GM18858 (cell line): ENCODE measurements around the gene DPYSL4.

ENCODE experiments used
- ATAC-seq: cut with Tn5 transposase; IDR thresholded peaks from one replicate; pipeline ENCODE4 v1.9.1; 2021; ENCODE audit not compliant: unreplicated experiment

DPYSL4 gene

DNA sequence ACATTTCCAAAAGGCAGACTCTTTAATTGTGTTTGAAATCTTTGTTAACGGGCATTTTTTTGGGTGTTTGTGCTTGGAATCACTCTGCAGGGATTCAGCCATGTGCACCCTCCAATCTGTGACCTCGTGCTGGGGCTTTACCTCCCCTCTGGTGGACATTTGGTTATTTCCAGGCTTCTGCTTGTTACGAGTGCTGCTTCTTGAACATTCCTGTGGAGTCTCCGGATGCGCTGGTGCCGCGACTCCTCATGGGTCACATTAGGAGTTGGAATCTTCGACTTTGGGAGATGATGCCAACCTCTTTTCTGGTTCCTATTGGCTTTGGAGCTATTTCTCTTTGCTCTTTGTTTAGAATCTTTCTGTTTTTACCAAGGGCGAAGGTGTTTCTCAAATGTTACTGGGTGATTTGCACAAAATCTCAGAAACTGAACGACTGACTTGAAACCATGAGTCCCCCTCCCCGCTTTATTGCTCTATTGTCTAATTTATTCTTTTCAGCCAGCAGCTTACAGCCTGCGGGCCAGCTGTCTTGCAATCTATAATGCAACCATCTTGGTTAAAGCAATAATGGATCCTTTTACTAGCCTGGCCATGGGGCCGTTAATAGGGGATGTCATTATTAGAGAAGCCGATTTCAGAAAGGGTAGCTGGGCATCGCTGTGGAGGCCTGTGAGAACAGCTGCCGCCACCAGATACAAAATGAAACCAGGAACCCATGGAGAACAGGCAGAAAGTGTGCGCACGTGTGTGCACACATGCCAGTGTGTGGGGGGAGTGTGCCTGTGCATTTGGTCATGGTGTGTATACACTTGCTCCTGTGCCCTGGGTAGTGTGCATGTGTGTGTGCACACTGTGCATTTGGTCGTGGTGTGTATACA lies 9.9 kb upstream of the DPYSL4 start:
- ATAC-seq, result no peak

DNA sequence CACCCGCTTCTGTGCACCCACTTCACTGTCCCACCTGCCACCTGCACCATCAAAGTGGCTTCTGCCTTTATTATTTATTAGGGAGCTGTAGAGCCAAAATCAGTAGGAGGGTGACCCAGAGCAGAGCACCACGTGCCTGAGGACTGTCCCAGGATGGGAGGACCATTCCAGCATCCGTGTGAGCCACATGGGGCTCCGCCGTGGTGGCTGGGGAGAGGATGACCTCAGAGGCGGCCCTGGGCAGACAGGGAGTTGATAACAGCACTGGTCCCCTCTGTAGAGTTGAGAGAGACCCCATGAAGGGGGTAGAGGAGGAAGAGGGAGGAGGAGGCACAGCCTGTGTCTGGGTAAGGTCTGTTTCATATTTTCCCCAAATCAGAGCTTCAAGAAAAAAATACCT lies 8.7 kb upstream of the DPYSL4 start:
- ATAC-seq, result no peak

DNA sequence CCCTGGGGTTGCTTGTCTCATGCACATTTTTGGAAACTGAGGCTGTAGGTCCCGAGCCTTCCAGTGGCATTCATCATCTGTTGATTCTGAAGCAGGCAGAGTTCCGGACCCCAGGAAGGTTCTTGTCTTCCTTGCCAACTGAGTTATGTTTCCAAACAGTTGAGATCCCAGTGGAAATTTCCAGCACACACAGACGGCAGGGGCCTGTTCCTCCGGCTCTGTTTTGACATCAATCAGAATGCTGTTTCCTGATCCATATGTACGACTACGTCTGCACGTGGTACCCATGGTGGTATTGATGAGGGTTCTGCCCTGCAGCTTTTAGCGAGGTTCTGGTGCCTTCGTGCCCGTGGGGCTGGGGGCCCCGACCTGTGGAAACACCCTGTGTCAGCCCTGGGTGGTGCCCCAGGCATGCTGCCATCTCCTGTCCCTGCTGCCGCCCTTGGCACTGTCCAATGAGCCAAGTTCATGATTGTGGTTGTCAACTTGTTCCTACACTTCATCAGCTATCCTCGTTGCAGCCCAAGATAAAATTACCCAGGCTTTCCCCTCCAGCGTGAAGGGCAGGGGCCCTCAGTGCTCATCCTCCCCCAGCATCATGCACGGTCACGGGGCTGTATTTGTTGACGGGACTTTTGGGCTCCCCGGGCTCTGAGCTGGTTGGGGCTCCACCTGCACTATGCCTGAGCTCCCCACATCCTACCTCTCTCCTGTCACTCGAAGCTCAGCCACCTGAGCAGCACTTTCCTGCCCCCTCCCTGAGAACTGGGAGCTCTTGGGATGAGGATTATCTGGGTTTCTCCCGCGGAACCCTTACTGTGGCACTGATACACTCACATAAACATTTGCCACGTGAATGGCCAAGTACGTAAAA lies 7.8 kb upstream of the DPYSL4 start:
- ATAC-seq, result no peak

DNA sequence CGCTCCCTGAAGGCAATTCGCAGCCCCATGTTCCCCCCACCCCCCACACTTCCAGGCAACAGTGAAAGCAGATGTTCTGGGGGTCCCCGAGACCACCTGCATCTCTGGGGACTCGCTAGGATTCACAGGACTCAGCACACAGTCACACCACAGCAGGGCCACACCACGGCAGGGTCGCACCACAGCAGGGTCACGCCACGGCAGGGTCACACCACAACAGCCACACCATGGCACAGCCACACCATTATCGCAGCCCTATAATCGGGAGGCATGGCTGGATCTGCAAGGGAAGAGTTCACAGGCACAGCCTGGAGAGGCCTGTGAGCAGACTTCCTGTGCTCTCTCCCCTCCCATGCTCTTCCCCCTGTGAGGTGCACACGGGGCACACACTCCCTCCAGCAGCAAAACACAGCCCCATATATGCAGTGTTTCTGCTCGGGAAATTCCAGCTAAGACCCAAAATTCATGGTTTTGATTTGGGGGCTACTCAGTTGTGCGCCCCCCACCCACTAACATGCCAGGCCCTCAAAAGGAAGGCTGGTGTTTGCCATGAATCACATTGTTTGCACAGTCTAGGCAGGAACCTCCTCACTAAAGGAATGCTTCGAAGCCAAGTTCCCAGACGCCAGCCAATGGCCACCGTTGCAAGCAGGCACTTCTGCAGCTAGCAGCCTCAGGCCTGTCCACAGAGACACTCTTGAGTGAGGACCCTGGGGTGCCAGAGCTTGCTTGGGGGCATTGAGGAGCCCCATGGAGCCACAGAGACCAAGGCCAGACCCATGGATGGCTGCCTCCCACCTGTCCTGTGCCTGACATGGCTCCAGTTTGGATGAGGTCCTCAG lies 7.0 kb upstream of the DPYSL4 start:
- no peak for ATAC-seq

DNA sequence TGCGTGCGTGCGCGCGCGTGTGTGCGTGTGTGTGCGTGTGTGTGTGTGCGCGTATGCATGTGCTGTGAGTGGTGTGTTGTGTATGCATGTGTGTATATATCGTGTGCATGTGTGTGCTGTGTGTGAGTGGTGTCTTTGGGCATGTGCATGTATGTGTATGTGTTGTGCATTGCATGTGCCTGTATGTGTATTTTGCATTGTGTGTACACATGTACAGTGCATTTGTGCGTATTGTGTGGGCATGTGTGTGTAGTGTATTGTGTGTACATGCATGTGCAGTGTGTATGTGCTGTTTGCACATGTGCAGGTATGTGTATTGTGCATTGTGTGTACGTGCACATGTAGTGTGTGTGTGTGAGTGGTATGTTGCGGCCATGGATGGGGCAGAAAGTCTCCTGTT lies 6.0 kb upstream of the DPYSL4 start:
- ATAC-seq, result no peak

DNA sequence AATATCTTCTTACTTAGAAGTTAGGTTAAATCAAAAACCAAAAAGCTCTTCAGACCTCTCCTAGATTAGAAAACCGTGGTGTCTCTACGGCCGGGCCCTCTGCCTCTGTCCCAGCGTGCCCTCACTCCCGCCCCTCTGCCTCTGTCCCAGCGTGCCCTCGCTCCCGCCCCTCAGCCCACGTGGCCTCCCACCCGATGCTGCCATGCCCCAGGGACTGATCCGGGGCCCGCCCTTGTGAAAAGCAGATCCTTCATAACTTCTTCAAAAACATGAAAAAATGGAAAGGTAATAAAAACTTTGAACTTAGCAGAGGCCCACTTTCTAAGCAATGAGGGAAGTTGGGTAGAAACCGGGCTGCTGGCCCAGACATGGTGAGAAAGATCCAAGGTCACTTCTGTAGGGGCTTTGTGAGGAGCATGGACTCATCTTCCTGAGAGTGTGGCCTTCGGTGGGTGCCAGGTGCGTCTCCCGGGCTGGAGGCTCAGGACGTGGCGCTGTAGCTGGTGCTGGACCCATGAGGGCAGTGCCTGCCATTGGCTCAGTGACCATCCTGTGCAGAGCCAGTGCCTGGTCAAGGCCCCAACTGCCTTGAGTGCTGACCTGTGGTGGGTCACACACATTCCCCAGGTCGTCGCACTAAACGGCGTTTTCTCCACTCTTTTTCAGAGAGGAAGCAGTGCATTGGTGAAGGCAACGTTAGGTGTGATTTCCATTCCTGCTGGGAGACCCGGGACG lies 4.9 kb upstream of the DPYSL4 start:
- no peak for ATAC-seq

DNA sequence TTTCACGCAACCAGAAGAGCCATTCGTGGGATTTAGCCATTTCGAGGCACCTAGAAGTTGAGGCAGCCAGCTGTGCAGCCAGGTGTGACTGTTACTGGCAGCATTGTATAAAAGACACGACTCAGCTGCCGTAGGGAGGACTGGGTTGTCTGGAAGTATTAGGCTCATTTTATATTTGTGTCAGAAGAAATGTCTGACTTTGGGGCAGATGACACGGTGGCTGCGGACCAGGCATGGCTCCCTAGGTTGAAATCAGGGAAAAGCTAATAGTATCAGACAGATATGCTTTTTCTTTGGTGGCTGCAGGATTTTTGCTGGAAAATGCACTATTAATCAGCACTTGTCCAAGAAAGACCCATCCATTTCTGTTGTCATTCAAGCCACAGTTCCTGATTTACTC lies 4.2 kb upstream of the DPYSL4 start:
- no peak for ATAC-seq

DNA sequence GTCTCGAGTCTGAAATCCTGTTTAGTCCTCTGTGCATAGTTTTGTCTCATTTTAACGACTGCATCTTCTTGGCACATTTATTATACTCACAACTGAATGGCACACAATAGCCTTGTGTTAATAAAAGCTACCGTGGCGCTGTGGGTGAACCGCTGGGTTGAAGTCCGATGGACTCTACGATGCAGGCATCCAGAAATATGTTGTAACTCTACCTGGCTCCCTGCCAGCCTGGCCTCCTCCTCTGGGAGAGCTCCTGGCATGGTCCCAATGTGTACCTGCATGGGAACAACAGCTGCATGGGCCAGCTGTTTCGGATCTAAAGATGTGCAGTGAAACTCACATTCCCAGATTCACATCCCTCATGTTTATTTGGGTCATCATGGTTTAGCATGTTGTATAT lies 3.7 kb upstream of the DPYSL4 start:
- no peak for ATAC-seq

DNA sequence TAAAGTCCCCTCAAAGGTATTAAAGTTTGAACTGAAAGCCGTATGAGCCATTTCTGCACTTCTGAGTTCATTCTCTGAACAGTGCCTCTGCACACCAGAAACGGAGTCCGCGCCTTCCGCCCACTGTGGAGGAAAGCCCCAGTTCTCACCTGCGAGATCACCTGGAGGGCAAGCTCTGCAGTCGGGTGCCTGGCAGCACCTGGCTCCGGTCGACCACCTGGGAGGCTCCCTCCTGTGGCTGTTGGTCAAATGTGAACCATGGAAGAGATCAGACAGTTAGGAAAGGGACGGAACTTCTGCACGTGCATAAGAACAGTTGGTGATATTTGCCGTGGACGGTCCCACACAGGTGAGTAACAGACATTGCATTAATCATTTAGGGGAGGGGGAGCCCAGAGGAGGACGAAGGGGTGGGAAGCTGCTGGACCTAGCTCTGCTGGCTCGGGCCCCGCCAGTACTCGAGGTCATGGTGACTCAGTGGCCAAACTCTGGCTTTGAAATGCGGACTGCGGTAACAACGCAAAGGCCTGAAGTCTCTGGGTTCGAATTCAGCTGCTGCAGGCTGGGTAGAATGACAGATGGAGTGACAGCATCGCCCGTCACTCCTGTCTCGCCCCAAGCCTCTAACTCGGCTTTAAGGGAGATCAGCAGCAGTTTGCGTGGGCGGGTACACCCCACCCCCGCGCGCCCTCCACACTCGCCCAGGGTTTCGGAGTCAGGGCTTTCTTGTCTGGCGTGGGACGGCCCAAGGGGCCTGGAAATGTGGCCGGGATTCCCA lies 1.7 kb upstream of the DPYSL4 start:
- no peak for ATAC-seq

DNA sequence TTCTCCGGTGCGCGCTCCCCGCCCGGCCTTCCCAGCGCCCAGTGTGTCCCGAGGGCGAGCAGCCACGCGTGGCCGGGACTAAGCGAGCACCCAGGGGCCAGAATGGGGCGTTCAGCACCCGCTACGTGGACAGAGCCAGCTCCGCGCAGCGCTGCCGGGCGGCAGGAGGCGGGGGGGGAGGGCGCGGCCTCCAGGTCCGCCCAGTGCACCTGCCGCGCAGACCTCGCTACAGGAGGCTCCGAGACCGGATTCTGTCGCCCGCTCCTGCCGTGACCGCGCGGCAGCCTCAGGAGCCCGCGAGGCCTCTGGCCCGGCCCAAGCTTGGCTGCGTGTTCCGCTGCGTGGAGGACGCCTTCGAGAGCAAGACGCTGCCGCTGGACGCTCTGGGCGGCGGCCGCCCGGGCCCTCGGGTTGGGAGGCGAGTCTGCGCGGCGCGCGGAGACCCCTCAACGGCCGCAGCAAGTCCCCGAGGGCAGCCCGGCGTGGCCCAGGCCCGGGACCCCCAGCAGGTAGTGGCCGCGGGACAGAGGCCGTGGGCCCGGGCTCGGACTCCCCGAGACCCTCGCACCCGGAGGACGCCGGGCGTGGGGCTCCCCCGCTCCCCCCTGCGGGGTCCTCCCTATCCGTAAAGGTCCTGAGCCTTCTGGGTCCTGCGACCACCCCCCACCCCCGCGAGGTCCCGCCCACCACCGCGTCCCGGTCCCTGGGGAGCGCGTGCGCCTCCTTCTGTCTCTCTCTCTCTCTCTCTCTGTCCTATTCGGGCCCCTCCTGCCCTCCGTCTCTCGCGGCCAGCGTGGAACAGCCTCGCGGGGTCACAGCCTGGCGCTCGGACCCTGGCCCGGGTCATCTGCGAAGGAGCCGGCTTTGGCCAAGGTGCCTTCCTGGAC lies 904 bp upstream of the DPYSL4 start:
- no peak for ATAC-seq

DNA sequence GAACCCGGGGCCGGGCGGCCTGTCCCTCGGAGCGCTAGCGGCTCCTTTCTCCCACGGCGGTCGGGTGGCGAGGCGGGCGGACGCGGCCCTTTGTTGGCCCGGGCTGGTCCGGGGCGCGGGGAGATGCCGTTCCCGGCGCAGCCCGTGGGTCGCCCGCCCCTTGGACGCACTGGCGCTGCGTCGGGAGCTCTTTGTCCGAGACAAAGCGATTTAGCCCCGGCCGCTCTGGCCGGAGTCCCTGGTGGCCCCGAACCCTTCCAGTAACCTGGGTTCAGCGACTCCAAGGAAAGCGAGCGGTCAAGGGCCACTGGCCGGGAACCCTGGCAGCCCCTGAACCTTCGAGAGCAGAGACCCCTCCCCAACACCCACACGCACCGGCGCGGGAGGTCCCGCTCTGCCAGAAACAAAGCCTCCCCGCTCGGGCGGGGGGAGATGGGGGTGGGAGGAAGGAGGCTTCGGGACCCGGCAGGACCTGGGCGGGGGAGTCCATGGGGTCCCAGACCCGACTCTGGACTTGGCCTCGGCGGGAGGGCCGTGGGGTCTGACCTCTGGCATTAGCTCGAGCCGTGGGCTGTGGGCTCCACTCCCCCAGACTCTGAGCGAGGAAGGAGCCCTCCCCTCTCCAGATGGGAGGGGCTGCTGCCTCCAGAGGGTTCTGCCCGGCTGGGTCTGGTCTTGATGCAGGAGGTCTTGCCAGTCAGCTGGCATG lies 836 bp downstream of the DPYSL4 start:
- ATAC-seq, result no peak

DNA sequence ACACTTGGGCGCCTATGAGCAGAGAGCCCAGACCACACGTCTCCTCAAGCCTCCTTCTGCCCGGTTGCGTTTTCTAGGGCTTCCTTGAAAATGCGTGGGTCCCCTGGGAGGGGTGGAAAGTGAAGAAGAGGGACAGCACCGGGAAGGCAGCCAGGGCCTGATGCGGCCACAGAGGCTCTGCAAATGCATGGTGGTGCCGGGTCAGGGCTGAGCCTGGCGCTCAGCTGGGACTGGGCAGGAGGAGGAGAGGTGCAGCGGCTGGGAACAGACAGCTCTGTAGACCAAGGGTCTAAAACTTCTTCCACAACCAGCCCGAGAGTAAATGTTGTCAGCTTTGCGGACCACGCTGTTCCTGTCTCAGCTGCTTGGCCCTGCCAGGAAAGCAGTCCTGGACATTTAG lies 1.6 kb downstream of the DPYSL4 start:
- no peak for ATAC-seq

DNA sequence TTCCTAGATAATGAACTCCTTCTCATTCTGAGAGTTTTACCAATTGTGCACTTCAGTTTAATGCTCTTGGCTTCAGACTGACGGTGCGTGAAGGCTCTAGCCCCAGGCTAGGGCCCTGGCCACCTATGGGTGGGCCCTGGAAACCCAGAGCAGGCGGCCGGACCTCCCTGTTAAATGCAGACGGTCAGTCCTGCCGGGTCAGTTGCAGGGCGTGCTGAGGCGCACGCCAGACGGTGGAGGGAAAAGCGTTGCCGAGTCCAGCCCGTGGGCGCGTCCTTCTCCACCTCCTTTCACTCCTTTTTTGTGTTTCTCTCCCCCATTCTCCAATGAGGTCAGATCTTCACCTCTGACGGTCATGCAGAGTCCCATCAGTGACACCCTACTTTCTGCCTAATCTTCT lies 2.3 kb downstream of the DPYSL4 start:
- no peak for ATAC-seq

DNA sequence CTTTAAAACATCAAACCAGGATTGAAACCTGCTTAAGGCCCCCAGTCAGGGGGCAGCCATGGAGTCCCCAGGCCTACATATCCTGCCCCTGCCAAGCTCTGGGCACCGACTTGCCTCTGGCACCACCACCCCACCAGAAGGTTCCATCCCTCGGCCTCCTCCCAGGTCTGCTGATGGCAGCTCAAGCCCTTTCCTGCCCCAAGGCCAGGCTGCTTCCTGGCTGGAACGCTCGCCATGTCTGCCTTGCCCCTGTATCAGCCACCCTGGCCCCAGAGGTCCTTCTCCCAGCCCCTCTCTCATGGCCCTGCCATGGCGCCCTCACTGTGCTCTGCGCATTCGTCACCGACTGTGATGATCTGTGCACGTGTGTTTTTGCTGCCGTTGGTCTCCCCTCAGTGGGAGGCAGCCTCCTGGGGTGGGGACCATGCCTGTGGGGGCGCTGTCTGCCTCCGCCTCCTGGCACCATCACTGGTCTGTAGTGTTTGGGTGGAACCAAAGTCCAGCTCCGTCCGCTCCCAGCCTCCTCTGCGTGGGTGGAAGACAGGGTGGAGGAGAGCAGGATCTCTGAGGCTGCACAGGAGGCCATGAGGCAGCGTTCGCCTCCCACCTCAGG lies 3.2 kb downstream of the DPYSL4 start:
- no peak for ATAC-seq

DNA sequence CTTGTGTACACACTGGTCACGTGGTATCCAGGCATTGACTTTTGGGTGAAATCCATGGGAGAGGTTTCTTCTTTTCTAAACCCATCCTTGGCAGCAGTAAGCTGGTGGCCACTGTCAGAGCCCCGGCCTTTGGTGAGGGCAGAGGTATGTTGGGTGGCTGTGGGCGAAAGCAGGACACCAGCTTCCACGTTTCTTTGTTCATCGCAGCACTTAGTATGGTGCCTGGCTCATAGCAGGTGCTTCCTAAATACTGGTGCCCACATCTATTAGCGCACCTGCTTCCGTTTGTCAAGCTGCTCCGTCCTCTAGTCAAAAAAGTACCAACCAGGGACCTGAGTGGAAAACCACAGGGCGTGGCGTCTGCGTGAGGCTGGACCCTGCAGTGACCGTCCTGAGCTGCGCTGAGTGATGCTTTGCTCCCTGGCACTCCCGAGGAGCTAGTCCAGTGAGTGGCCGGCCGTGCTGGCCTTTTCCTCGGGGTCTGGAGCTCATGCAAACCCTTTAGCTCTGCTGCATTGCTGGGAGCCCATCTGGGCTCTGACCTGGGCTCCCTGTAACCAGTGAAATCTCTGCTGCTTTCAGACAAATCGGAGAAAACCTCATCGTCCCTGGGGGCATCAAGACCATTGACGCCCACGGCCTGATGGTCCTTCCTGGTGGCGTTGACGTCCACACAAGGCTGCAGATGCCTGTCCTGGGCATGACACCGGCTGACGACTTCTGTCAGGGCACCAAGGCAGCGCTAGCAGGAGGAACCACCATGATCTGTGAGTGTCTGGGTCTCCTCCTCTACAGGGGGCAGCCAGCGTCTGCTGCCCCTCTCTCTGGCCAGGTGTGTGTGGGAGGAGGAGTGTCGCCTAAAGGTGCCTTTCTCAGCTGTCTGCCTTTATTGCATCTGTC lies 5.6 kb downstream of the DPYSL4 start:
- ATAC-seq, result no peak

DNA sequence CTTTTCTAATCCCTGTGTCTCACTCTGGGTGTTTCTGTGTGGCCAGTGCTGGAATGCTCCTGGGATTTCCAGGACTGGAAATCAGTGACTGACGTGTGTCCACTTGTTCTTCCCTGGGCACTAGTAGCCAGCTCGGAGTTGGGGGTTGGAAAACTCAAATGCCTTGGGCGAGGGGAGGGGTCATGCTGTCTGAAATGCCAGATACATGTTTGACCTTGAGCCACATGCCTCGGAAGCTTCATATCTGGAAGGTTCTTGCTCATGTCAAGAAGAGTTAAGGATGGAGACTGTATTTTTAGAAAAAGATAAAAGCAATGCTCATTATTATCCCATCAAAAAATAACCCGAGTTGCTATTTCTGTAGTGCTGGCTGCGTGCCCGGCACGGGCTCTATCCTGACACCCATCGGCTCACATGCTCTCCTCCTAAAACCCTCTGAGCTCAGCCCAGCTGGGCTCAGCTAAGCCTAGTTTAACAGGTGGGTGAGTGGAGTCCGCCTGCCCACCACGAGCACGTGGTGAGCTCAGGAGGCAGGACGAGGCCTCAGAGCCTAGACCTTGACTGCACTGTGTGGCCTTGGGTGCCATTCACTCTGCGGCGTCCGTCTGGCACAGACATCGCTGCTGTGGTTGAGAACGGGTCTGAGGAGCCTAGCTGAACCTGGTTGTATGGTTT lies 6.4 kb downstream of the DPYSL4 start:
- no peak for ATAC-seq
